ENCODE data around the gene MDN1.
"Not testable (repeated sequence)": the region's sequence is repeated elsewhere in the genome, so short reads cannot be mapped to it uniquely, and the experiment has no call there.

Gene MDN1

DNA sequence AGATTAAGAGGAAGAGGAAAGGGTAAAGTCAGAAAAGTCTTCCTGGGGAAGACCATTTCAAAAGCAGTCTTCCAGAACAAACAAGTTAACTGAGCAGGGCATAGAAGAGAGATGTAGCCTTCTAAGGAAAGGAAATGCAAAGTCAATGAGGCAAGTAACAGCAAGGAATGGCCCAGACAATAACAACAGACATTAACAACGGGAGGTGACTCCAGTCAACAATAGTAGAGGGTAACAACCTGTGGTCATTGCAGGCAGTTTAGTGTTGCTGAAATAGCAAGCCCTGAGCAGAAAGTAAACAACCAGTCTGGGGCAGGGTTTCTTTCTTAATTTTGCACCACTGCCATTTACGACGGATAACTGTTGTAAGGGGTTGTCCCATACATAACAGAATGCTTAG, 2.1 kb downstream of the MDN1 start:
- DNase-seq (ENCODE audit: low read depth, low spot score) = no peak
- no peak overlapping the region for H3K27ac ChIP-seq

DNA sequence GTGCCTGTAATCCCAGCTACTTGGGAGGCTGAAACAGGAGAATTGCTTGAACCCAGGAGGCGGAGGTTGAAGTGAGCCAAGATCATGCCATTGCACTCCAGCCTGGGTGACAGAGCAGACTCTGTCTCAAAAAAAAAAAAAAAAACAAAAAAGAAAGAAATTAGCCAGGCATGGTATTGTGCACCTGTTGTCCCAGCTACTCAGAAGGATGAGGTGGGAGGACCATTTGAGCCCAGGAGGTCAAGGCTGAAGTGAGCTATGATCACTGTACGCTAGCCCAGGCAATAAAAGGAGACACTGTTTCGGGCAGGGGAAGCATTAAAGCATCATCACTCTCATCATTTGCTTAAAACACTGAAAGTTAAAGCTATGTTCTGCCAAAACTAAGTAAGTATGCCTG, 6.2 kb downstream of the MDN1 start:
- H3K27ac ChIP-seq; DNase-seq (ENCODE audit: low read depth, low spot score): not testable (repeated sequence)

DNA sequence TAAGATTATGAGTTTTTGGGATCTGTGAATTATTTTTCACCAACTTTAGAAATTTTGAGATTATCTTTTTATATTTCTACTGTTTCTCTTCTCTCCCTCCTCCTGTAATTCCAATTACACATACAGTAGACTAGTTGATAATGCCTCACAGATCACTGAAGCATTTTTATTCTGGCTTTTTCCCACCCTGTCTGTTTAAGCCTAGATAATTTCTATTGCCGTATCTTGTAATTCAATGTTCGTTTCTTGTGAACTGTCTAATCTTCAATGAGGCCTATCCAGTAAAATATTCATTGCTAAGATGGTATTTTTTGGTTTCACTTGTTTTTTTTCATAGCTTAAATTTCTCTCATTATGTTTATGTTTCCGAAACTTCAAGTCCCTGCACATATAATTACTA, 12.0 kb downstream of the MDN1 start:
- no peak overlapping the region for H3K27ac ChIP-seq
- DNase-seq (ENCODE audit: low read depth, low spot score) = no peak

DNA sequence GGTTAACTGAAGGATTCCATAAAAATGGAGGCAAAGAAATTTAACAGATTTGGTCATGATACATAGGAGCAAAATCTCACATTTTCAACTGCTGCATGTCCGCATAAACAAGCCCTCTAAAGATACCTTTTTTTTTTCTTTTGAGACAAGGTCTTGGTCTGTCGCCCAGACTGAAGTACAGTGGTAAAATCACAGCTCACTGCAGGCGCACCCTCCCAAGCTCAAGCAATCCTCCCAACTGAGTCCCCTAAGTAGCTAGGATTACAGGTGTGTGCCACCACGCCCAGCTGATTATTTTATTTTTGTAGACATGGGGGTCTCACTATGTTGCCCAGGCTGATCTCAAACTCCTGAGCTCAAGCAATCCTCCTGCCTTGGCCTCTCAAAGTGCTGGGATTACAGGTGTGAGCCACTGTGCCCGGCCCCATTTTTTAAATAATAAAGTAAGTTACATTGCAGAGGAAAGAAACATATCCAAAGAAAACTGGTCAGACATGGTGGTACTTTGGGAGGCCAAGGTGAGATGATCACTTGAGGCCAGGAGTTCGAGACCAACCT, 13.7 kb downstream of the MDN1 start:
- no peak for DNase-seq (ENCODE audit: low read depth, low spot score)
- H3K27ac ChIP-seq = no peak overlapping the region

DNA sequence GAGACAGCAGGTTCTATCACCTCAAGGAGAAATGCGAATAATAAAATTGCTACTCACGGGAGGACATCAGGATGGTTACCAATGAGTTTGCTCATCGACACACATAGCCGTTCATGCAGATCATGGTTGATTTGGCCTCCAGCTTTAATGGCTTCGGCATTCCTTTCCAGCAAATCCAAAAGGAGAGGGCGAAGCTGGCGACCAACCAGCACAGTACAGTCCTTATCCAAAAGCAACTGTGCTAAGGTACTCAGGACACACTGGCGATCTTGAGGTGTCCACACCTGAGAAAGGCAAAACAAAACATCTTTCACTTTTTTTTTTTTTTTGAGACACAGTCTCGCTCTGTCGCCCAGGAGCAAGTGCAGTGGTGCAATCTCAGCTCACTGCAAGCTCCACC, 16.3 kb downstream of the MDN1 start:
- DNase-seq (ENCODE audit: low read depth, low spot score) = no peak
- no peak overlapping the region for H3K27ac ChIP-seq

DNA sequence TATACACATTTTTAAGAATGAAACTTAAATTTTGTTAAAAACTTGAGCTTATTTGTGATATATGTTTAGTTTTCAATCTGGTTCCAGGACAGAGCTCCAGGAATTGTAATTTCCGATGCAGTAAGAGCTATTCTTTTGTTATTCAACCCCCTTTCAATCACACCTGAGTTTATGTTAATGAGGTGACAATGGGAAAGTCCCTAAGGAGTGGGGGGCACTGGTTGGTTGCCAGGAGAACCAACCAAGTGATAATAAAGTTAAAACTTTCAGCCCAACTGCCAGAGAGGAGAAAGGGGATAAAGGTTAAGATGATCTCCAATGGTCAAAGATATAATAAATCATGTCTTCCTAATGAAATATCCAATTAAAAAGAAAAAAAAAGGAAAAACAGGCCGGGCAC, 19.8 kb downstream of the MDN1 start:
- no peak overlapping the region for H3K27ac ChIP-seq

DNA sequence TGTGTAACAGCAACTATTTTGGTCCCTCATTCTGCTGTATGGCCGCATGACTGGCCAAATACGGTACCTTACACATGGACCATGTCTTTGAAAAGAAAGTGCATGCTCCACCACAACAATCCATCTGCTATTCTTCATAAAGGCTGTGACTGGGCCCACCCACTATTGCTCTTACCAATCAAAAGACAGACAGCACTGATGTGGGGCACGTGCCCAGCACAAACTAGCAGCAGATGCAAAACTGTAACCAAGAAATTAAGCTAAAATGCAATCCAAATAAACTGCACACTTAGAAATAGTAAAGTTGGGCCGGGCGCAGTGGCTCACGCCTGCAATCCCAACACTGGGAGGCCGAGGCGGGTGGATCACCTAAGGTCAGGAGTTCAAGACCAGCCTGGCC, 20.5 kb downstream of the MDN1 start:
- DNase-seq (ENCODE audit: low read depth, low spot score) = no peak
- H3K27ac ChIP-seq = no peak overlapping the region

More for the DNA sequence above, 19.8 kb downstream of the MDN1 start:
- DNase-seq (ENCODE audit: low read depth, low spot score) = no peak

DNA sequence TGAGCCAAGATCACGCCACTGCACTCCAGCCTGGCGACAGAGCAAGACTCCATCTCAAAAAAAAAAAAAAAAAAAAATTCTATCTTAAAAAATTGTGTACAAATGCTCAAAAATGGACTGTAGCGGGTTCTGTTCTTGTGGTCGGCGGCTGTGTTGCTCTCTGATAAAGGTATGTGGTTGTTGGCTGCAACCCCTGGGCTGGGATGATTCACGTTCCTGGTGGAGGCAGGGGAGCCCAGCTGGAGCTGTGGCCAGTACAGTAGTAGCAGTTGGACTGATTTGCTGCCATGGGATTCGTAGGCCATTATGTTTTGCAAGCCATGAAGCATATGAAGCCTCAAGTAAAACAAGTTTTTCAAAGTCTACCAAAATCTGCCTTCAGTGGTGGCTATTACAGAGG, 22.3 kb downstream of the MDN1 start:
- no peak for DNase-seq (ENCODE audit: low read depth, low spot score)
- H3K27ac ChIP-seq = no peak overlapping the region

DNA sequence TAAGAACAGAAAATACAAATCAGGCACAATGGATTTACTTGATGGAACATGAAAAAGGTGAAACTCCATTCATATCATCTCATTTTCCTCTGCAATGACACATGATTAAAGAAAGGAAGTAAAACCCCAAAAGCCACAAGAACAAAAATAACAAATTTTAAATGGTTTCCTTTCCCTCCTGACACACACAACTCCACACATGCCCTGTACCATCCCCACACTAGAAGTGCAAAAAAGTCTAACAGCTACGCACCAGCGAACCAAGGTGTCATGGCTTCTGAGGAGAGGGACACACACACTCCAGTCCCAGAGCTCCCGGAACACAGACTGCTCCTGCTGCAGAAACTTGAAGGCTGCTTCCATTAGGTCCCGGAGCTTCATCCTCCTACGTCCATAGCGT, 25.3 kb downstream of the MDN1 start:
- no peak for DNase-seq (ENCODE audit: low read depth, low spot score)
- H3K27ac ChIP-seq = no peak overlapping the region

DNA sequence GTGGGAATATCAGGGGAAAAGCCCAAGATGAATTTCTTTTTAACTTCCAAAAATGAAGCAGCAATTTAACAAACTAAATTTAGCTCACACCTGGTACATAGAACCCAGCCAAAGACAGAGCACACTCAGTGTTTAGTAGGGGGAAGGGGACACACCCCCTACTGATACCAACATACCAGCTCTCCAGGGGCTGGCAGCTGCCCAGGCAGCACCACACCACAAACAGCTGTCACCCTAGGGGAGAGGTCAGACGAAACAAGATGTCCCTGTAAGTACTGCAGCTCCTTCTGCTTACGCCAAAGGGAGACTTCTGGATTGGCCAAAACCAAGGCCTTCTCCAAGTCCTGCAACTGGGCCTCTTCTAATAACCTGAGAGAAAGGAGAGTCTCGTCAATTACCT, 26.0 kb downstream of the MDN1 start:
- no peak overlapping the region for H3K27ac ChIP-seq
- no peak for DNase-seq (ENCODE audit: low read depth, low spot score)

DNA sequence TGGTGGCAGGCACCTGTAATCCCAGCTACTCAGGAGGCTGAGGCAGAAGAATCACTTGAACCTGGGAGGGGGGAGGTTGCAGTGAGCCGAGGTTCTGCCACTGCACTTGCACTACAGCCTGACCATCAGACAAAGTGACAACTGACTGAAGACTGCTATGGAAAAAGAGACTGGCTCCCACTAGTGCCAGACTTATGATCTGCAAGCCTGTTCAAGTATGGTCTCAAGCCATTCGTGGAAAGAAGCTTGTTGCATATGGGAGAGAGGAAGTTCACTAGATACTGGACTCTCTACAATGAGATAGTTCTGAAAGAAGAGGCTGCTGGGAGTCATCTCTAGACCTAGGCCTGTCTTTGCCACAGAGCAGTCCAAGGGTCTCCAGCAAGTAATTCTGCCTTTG, 26.7 kb downstream of the MDN1 start:
- DNase-seq (ENCODE audit: low read depth, low spot score) = no peak
- no peak overlapping the region for H3K27ac ChIP-seq

DNA sequence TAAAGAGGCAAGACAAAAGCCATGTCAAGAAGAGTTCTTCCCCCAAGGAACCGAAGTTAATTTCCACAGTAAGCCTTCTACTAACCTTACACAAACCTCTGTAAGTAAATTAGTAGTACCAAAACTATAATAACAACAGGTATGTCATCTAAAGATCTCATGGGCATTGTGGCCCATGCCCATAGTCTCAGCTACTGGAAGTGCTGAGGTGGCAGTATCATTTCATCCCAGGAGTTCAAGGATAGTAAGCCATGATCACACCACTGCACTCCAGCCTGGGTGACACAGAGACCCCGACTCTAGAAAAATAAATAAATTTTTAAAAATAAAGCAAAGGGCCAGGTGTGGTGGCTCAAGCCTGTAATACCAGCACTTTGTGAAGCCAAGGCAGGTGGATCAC, 29.2 kb downstream of the MDN1 start:
- no peak for DNase-seq (ENCODE audit: low read depth, low spot score)
- H3K27ac ChIP-seq = no peak overlapping the region

DNA sequence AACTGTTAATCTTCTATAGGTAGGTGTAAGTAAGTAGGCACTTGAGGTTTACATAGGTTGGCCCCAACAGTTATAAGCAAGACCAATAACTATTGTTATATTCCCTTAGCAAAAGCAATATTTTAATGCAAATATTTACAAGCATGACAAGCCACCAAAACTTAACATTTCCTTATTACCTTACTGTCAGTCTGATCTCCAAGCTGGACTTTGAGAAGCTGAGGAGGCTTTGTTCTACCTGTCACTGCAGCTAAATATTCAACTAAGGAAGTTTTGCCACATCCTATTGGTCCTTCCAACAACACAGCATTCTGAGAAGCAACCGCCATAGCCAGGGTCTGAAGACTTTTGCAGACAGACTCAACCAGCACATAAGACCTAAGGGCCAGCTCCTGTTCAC, 29.6 kb downstream of the MDN1 start:
- no peak overlapping the region for H3K27ac ChIP-seq
- DNase-seq (ENCODE audit: low read depth, low spot score) = no peak

DNA sequence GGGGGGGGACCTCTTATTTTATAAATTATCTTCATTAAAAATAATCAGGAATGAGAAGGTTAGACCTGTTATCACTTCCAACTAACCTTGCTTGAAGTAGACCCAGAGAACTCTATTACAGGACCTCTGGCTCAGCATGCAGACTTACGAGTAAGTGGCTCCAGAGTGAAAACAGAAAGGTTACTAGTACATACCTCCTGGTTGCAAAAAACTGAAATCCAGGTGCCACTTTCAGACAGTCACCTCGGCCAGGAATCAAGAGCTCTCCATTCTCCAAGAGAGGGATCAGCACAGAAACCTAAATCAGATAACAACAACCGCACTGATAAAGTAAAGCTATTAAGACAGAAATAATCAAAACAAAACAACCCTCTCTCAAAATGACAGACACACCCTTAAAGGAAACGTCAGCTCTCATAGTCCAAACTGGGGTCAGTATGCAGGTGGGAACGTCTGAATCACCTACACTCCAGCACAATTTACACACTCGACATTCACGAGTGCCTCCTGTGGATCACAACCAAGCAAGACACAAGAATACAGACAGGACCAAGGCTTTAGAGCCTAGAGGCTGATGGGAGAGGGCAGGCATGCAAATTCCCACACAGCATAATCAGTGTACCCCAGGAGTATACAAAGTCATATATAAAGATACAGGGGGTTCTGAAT, 31.8 kb downstream of the MDN1 start:
- no peak overlapping the region for H3K27ac ChIP-seq
- DNase-seq (ENCODE audit: low read depth, low spot score) = no peak

DNA sequence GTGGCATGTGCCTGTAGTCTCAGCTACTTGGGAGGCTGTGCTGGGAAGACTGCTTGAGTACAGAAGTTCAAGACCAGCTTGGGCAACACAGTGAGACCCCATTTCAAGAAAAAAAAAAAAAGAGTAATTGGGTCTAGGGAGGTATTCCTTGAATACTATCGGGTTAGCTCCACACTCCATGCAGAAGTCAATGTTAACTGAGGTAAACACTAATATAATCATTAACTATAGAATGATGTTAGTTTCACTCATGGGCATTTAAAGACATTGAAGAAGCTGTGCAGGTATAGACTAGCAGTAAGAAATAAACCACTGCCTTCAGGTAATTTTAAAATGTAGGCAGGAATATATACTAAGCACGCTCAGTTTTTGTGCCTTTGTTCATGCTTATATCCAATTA, 32.6 kb downstream of the MDN1 start:
- no peak for DNase-seq (ENCODE audit: low read depth, low spot score)
- H3K27ac ChIP-seq = no peak overlapping the region

DNA sequence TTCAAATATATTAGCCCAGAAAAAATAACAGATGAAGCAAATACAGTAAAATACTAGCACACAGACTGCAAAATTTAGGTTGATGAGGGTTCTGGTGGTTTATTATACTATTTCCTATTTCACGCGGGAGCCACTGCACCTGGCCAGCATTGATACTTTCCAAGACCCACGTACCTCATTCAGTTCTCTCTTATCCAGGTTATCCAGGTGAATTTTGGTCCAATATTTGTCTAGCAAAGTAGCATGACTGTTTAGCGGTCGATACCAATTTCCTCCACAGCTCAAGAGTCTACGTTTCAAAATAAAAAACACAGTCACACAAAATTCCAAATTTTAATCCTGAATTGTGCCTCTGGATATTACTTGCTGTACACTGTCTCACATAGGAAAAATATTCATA, 34.8 kb downstream of the MDN1 start:
- no peak overlapping the region for H3K27ac ChIP-seq
- no peak for DNase-seq (ENCODE audit: low read depth, low spot score)

DNA sequence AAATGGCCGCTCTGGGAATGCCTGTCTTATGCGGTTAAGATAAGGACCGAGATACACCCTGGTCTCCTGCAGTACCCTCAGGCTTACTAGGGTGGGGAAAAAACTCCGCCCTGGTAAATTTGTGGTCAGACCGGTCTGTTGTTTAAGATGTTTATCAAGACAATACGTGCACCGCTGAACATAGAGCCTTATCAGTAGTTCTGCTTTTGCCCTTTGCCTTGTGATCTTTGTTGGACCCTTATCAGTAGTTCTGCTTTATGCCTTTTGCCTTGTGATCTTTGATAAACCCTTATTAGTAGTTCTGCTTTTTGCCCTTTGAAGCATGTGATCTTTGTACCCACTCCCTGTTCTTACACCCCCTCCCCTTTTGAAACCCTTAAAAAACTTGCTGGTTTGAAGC, 36.3 kb downstream of the MDN1 start:
- not testable (repeated sequence) for DNase-seq (ENCODE audit: low read depth, low spot score)

DNA sequence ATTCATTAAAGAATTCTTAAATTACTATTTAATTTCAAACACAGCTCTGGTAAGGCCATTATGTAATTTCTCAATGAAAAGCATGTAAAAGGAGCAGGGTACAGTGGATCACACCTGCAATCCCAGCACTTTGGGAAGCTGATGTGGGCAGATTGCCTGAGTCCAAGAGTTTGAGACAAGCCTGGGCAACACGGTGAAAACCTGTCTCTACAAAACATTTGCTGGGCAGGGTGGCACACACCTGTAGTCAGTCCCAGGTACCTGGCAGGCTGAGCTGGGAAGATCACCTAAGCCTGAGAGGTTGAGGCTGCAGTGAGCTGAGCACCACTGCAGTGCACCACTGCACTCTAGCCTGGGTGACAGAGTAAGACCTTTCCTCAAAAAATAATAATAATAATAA, 37.4 kb downstream of the MDN1 start:
- DNase-seq (ENCODE audit: low read depth, low spot score) = no peak

More for the DNA sequence above, 36.3 kb downstream of the MDN1 start:
- not testable (repeated sequence) for H3K27ac ChIP-seq

DNA sequence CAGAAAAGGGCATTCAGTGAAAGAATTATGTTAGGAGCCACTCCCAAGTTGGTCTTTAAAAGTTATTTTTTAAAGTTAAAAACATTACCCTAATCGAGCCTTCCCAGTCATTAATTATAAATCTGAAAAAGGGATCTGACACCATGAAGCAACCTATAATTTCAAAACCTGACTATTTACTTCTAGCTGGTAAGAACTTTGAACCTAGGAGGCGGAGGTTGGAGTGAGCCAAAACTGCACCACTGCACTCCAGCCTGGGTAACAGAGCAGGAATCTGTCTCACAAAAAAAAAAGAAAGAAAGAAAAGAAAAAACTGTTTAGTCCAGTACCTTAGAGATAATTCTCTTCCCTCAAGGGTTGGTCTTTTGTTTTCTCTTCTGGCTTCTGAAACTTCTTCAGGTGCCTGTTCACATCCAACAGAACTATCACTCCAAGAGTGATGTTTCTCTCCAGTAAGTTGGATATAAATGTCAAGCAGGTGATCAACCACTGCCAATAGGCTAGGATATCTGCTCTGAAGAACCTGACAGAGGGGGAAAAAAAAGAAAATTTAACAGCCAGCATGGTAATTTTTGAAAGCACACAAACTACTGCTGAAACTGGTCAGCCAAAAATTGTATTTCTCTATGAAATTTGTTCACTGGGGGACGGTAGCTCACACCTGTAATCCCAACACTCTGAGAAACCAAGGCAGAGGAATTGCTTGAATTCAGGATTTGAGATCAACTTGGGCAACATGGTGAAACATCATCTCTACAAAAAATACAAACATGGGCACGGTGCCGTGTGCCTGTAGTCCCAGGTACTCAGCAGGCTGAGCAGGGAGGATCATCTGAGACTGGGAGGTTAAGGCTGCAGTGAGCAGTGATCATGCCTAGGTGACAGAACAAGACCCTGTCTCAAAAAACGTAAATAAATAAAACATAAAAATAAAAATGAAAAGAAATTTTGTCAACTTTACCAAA, 38.2 kb downstream of the MDN1 start:
- no peak for DNase-seq (ENCODE audit: low read depth, low spot score)
- no peak overlapping the region for H3K27ac ChIP-seq

More for the DNA sequence above, 37.4 kb downstream of the MDN1 start:
- no peak overlapping the region for H3K27ac ChIP-seq

DNA sequence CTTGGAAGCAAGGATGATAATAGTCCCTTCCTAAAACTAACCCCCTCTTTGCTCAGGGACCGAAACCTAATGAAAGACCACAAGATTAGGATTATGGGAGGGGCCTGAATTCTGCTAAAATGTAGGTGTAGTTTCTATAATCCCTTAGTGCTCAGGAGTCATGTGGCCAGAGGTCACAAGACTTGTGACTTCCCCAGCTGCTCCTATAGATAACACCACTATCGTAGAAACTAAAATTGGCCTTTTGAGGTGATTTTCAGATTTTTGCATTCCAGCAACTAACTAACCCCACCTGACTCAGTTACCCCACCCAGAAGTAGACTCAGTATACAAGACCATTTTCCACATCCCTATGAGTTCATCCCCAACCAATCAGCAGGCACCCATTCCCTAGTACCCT, 42.1 kb downstream of the MDN1 start:
- no peak overlapping the region for H3K27ac ChIP-seq
- no peak for DNase-seq (ENCODE audit: low read depth, low spot score)

DNA sequence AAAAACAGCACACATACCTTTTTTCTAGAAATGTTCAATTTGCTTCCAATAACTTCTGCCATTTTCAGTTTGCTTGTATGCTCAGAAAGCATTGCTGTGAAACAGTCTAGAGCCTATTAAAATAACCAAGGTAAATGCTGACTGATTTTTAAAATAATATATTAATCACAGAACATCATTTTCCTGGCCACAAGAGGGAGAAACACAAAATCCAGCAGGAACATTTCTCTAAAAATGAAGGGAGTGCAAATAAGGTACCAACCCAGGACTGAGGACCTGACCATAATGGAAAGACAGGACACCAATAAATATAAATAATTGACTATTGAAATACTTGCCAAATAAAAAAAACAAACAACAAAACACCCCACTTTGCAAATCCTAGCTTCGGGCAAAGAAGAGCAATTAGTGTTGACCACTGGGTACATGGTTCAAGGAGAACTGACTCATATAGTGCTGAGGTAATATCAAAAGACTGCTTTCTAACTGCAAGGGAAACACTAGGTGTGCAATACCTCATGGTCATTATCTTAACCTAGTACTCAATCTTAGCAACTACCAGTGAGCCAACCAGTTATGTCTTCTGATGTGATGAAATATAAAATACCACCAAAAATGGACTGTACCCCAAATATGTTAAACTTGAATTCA, 42.9 kb downstream of the MDN1 start:
- no peak for DNase-seq (ENCODE audit: low read depth, low spot score)
- no peak overlapping the region for H3K27ac ChIP-seq
